A673 (cell line): ENCODE data around the gene A3GALT2.

Experiments
- CTCF ChIP-seq: fragments of 300-800, 200-600 bp; sonication (generic); conservative IDR thresholded peaks from 2 replicates; pipeline ENCODE4 v1.5.1; 2017; ENCODE audit warnings: low read depth, mild to moderate bottlenecking, antibody characterized with exemption, low read length, moderate library complexity, mixed read lengths
- EZH2 ChIP-seq: fragments of 200-600 bp; sonication (generic); IDR thresholded peaks from 2 replicates; pipeline ENCODE4 v1.6.1; 2017; ENCODE audit warnings: borderline replicate concordance, low read depth, mild to moderate bottlenecking, mixed read lengths, antibody characterized with exemption, low read length; ENCODE audit not compliant: poor library complexity, severe bottlenecking

DNA sequence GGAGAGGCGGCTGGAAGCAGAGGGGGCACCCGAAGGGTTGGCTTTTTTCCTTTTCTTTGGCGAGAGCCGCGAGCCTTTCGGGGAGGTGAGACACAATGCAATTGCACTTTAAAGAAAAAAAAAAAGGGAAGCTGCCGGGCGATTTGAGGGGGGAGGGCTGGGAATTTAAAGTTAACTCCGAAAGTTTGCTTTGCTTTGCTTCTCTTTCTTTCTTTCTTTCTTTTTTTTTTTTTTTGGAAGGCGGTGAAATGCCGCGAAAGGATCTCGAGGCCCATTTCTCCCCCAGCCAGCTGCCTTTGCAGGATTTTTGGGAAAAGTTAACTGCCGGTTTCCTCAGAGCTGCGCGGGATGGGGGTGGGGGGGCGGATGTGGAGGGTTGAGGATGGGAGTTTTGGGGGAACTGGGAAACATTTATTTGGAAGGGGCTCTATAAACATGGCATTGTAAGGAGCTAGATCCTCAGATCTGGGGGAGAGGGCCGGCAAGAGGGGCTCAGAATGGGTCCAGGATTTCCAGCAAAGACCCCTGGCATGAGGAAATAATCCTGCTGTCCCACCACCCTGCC, 63.6 kb downstream of the A3GALT2 start:
- TF ChIP-seq CTCF (no peak), EZH2 (no peak)
